Measurements from ENCODE around the gene E4F1. TPM values are rescaled to one million over a fixed set of nuclear protein-coding genes. Genes with fewer than 3 reads are reported as not detected.

E4F1 gene
- total and polyA plus RNA-seq, 2 of the 8 experiments (the other 6 are each of a cell fraction or from before 2014, with no cell fraction given) = 22.2 to 27.0 TPM

GRCh38 chr16:2236337-2237101 lies 13.1 kb downstream of the E4F1 start, which contains the start of gene DNASE1L2 (continued):
- TF ChIP-seq, protein P1, sequence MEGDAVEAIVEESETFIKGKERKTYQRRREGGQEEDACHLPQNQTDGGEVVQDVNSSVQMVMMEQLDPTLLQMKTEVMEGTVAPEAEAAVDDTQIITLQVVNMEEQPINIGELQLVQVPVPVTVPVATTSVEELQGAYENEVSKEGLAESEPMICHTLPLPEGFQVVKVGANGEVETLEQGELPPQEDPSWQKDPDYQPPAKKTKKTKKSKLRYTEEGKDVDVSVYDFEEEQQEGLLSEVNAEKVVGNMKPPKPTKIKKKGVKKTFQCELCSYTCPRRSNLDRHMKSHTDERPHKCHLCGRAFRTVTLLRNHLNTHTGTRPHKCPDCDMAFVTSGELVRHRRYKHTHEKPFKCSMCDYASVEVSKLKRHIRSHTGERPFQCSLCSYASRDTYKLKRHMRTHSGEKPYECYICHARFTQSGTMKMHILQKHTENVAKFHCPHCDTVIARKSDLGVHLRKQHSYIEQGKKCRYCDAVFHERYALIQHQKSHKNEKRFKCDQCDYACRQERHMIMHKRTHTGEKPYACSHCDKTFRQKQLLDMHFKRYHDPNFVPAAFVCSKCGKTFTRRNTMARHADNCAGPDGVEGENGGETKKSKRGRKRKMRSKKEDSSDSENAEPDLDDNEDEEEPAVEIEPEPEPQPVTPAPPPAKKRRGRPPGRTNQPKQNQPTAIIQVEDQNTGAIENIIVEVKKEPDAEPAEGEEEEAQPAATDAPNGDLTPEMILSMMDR (IDR thresholded peaks at IDR 0.05; ENCODE audit: control extremely low read depth in 1 of 3, insufficient read depth in 1 of 3, low read depth in 1 of 3, low read length in 3 of 3) = peak in 1 of 3 experiments; percentile 0; a peak in 1 of 4 replicates
- no peak for TF ChIP-seq SP4 (IDR thresholded peaks at IDR 0.05; ENCODE audit: low read length)
- peak in 1 of 2 experiments; percentile 46; a peak in 1 of 3 replicates for TF ChIP-seq POLR2A (IDR thresholded peaks at IDR 0.05; ENCODE audit: control extremely low read depth in 1 of 2, low read depth in 2 of 2, low read length in 2 of 2)
- no peak for TF ChIP-seq NANOG (IDR thresholded peaks at IDR 0.05; ENCODE audit: insufficient read depth, low read depth, low read length, poor library complexity, severe bottlenecking)
- TF ChIP-seq CREB1 (IDR thresholded peaks at IDR 0.05) = no peak
- TF ChIP-seq SUZ12 (IDR thresholded peaks at IDR 0.05; ENCODE audit: low read length) = no peak; the same call in 1 of the 2 replicates
